Amniotic epithelial cell (primary cell): ENCODE data around the gene SNED1.

Experiments
- DNase-seq: peaks from one replicate; pipeline ENCODE4 v3.0.0-alpha.2; 2010; ENCODE audit warnings: low read depth

Gene SNED1

DNA sequence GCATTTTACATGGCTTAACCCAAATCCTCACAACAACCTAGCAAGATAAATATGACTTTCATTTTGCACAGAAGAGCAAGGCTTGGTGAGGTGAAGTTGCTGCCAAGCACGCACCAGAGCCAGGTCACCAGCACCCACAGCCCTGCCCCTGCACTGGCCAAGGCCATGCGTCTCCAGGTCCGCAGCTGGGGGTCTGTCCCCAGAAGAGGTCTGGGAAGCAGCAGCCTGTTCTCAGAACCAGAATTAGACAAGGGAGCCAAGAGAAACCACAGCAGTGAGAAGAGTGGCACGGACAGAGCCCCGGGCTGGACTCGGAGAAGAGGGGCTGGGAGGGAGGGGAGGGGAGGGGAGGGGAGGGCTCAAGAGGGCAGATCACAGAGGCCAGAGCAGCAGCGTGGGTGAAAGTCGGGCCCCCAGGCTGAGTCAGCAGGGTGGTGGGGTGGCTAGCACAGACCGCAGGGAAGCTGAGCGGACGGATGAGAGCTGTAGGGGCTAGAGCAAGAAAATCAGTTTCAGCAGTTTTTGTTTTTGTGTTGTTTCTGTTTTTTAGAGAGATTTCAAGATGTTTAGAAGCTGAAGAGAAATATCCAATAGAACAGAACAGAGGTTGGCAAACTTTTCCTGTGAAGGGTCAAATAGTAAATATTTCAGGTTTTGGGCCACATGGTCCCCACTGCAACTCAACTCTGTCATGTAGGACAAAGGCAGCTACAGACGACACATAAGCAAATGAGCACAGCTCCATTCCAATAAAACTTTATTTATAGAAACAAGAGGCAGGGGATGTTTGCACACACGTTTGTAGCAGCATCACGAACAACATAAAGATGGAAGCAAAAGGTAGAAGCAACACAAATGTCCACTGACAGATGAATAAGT, 111.0 kb downstream of the SNED1 start:
- no peak for DNase-seq

DNA sequence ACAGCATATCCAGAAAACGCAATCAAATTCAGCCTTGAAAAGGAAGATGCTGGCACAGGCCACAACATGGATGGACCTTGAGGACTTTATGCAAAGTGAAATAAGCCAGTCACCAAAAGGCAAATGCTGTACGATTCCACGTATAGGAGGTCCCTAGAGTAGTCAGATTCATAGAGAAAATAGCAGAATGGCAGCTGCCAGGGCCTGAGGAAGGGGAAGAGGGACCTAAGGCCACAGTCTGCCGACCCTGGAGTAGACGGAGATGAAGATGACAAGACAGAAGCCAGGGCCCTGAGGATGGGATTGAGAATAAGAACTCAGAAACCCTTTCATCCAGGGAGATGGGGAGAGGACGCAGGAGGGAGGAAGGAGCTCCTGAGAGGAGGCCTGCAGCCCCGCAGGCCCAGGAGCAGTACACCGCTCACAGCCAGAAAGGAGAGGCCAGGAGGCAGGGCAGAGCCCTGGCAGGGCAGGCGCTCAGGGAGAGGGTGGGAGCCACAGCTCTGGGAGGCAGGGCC, 111.7 kb downstream of the SNED1 start:
- DNase-seq, result no peak

DNA sequence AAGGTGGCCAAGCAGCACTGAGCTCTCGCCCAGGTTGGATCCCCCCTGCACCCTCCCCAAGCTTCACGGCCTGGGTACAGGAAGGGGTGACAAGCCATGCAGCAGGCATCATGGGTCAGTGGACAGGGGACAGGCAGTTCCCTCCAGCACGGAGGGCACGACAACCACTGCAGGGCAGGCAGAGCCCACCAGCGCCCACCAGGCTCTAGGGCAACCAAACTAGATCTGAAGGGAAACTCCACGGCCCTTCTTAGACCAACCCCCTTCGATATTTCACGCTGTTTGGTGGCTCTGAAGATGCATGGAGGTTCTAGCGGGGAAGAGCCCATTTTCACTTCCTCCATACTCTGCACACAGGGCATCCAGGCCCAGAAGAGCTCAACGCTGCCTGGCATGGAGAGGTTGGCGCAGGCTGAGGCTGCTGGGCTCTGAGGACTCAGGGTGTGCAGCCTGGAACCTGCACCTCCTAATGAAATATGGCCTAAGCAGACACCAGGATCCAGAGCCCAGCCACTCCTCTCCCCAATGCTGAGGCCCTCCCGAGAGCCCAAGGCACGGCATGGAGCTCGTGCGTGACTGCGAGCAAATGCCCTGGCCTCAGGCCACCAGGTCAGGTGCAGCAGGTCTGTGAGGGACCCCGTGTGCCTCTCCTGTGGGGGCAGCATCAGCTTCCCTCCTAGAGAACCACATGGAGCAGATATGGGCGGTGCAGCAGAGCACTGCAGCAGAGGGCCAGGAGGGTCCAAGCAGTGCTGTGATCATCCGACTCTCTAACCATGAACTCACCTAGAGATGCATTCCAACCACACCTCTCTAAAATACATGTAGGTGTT, 112.4 kb downstream of the SNED1 start:
- DNase-seq, result no peak

DNA sequence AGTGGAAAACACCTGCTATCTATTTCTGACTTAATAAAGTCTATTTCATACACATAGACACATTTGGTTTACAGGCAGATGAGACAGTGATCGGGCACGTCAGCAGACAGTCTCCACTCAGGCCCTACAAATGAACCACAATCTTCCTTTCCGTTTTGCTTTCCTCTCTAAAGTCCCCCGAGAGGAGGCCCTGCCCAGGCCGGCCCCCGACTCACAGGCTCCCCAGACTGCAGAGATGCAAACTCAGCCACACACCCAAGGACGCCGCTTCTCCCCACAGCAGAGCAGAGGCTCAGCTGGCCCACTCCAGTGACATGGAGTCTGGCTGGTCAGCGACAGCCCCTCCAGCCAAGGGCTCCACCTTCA, 113.0 kb downstream of the SNED1 start:
- no peak for DNase-seq

DNA sequence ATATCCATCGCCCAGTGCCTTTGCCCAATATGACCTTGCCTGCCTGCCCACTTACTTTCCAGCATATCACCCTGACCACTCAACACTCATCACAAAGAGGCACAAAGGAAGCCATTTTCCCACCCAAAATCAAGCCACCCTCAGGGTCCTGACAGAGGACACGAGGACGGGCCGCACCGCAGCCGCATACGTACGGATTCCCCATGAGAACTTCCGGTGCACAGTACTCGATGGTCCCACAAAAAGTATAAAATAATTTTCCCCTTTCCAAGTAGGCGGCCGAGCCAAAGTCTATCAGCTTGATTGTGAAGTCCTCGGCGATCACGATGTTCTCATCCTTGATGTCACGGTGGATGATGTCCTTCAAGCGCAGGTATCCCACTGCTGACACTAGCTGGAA, 113.6 kb downstream of the SNED1 start:
- DNase-seq, result no peak

DNA sequence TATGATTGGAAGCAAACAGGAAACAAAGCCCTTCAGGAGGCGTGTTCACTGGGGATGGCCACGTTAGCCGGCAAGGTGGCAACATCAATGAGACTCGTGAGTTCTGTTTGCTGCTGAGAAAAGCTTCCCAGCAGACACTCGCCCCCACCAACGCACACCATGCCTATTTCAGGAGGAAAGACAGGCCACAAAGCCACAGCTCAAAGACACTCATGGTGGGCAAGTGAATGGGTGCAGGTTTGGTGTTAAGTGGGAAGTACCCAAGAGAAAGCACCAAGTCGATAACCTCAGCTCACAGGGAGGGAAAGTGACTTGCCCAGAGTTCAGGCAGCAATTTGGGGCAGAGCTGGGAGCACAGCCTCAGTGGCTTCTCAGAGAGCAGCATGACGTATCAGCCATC, 114.2 kb downstream of the SNED1 start:
- no peak for DNase-seq

- no peak for DNase-seq
Measured at GRCh38 chr2:241114836-241115235, 116.4 kb downstream of the SNED1 start.

- no peak for DNase-seq
Measured at GRCh38 chr2:241115361-241115760, 116.9 kb downstream of the SNED1 start.

DNA sequence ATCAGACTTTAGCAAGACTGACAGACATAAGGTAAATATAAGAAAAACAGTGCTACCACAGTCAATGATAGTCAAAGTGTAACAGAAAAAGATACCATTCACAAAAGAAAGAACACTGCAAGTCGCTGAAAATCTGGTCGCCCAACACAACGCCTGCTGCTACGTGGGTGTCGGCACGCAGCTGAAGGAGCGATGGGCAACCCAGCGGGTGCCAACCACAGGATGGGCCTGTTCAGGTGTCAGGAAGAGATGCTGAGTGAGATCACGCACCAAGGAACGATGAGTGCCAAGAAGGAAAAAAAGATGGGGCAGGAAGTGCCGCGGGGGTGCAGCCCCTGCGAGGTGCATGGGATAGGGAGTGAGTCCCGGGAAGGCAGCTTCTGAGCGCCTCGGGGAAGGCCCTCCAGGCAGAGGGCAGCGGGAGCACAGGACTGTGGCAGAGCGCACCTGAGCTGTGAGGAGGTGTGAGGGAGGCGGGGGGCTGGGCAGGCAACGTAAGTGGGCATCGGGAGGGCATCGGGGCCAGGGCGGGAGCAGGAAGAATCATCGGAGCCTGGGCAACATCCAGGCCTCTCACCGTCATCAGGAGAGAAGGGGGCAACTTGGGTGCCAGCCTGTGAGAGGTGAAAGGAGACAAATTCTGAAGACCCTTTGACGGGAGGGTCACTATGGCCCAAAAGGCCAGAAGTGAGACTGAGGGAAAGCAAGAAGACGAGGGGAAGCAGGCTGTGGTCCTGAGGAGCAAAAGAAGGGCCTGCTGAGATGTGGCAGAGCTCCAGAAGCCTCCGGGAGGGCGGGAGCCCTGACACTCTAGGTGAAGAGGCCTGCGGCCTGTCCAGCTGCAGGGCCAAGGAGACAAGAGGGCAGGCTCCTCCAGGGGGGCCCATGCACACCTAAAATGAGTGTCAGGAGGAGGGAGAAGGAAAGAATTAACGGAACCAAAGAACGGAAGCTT, 118.5 kb downstream of the SNED1 start:
- DNase-seq, result no peak

DNA sequence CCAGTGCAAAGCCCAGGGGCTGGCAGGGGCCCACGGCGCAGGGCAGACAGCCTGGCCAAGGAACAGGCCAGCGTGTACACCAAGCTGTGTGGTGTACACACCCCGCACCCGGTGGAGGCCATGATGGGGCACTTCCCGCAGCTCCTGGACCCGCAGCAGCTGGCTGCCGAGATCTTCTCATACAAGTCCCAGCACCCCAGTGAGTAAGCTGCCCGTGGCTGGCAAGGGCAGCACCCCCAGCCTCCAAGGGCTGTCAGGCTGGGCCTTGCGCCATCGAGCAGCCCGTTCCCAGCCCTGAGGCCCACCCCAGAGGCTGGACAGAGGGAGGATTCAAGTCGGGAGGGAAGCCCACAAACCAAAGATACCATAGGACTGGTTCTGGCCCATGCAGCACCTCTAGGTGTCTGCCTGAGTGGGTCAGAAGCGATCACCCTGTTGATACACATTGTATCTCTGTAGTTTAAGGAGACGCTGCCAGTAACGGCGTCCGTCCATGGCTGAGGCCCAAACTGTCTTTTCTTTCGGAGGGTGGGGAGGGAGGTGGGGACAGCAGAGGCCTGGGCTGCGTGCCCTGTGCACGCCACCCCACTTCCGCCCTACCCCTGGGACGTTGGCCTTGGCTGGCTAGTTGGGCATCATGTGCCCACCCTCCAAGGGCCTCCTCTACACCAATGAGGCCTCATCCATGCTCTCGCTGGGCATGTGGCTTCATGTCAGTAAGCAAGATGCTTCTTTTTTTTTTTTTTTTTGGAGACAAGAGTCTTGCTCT, 120.5 kb downstream of the SNED1 start:
- DNase-seq, result no peak

DNA sequence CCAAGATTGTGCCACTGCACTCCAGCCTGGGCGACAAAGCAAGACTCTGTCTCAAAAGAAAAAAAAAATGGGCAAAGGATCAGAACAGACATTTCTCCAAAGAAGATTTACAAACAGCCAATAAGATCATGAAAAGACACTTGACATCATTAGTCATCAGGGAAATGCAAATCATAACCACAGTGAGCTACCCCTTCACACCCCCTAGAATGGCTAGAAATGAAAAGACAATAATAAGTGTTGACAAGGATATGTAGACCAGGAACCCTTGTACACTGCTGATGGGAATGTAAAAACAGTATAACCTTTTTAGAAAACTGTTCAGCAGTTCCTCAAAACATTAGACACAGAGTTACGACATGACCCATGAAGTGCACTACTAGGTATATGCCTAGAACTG, 122.0 kb downstream of the SNED1 start:
- no peak for DNase-seq

GRCh38 chr2:241121008-241121407, 122.6 kb downstream of the SNED1 start:
- no peak for DNase-seq

DNA sequence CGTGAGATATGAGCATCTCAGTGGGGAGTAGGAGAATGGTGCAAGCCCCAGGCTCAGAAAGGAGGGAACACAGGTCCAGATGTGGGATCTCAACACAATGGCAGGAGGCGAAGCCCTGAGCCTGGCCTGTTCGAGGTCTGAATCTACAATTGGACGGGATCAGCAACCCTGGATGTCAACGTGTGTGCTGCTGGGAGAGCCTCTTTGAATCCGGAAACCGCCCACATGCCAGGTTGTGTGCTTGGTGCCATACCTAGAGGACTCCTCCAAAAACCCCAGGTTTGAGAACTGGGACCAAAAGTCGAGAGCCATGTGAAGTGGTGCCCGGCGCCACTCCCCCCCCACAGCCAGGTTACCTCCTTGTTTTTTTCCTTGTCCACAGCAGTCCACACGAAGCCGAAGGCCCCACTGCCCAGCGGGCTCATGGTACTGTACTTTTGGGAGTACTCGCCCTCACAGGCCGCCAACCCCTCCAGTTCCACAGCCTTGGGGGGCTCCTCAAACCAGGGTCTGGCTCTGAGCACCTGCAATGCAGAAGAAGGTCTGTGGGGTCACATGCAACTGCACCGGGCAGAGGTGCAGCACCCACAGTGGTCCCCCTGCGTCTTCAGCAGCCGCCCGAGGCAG, 124.1 kb downstream of the SNED1 start:
- DNase-seq, result no peak

GRCh38 chr2:241123816-241124536, 125.6 kb downstream of the SNED1 start:
- no peak for DNase-seq

- DNase-seq, result no peak
Measured at GRCh38 chr2:241125626-241126025, 127.2 kb downstream of the SNED1 start.

GRCh38 chr2:241126201-241126611, 127.8 kb downstream of the SNED1 start:
- no peak for DNase-seq

- DNase-seq, result no peak
Measured at GRCh38 chr2:241126771-241127202, 128.4 kb downstream of the SNED1 start.

DNA sequence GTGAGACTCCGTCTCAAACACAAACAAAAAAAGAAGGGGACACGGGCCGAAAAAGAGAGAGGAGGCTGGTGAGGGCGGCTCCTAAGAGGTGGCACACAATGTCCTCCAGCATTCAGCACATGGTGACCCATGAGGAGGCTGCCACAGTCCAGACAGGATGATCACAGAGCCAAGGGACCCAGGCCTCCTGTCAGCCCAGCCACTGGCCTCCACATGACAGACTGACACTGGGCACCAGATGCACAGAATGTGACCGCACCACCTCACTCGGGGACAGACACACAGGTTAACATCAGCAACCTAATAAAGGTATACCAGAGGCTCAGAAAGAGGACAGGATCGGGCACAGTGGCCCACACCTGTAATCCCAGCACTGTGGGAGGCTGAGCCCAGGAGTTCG, 129.8 kb downstream of the SNED1 start:
- DNase-seq, result no peak

DNA sequence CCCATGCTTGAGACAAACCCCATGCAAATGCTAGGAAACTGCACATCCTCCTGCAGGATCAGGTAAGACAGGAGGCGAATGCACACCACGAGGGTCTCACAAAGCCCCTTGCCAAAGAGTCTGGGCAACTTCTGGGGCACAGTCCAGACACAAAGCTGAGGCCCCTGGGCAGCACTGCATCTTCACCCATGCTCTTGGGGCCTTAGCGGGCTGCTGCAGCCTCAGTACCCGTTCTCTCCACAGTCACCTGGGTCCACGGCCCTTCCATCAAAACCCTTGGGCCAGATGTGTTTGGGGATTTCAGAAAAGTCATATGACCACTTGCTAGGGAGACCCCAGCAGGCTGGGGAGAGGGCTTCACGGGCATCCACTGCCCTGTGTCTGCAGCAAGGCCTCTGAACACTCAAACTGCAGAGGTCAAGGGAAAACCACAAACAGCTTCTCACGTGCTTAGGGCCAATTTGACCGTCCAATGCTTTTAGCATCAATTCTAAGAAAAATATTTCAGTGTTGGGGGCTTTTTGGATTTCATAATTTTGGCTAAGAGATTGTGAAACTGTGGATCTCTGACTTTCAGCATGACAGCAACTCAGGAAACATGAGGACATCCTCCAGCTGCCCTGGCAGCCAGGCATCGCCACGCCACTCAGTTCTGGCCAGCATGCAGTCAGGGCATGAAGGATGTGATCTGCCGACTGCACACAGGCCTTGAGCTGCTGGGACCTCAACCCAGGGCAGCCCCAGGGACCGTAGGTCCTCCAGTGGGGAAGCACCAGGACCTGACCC, 130.9 kb downstream of the SNED1 start:
- DNase-seq, result no peak
